Small intestine (tissue), 7 donors: ENCODE results near the gene MINDY4. TPM values are rescaled to one million over a fixed set of nuclear protein-coding genes. Genes with fewer than 3 reads are reported as not detected.

Experiments
- DNase-seq, 2 donors: peaks; one replicate each; pipeline versions ENCODE4 v3.0.0 to v3.0.0-alpha.2; 2013
- FAIRE-seq: peaks from 2 replicates; lab custom pipeline; 2012; peaks lifted over from hg19 to GRCh38; lab: Jason Lieb, UNC
- H3K27ac ChIP-seq, 3 donors: one replicate each; pipeline ENCODE4 v1.5.1; 2013; ENCODE audit warnings: low read length in 2 of 3, mild to moderate bottlenecking in 2 of 3, control low read depth in 1 of 3, inconsistent platforms in 1 of 3, low read depth in 1 of 3, moderate library complexity in 1 of 3
- H3K27me3 ChIP-seq, 3 donors: one replicate each; pipeline ENCODE4 v1.6.1; 2013; ENCODE audit warnings: low read length in 3 of 3, inconsistent platforms in 1 of 3; ENCODE audit not compliant: control insufficient read depth in 3 of 3, insufficient read depth in 3 of 3
- H3K36me3 ChIP-seq, 3 donors: one replicate each; pipeline ENCODE4 v1.6.1; 2013; ENCODE audit warnings: low read length in 3 of 3, inconsistent platforms in 1 of 3, low read depth in 1 of 3, mild to moderate bottlenecking in 1 of 3, moderate library complexity in 1 of 3; ENCODE audit not compliant: control insufficient read depth in 3 of 3, insufficient read depth in 2 of 3
- H3K4me1 ChIP-seq, 3 donors: one replicate each; pipeline ENCODE4 v1.6.1; 2013; ENCODE audit warnings: low read length in 2 of 3, inconsistent platforms in 1 of 3, low read depth in 1 of 3, mild to moderate bottlenecking in 1 of 3, moderate library complexity in 1 of 3; ENCODE audit not compliant: control insufficient read depth in 3 of 3, insufficient read depth in 2 of 3
- H3K4me3 ChIP-seq, 3 donors: one replicate each; pipeline ENCODE4 v1.5.1; 2013; ENCODE audit warnings: low read length in 3 of 3, control low read depth in 1 of 3, inconsistent platforms in 1 of 3, low read depth in 1 of 3, mild to moderate bottlenecking in 1 of 3, moderate library complexity in 1 of 3
- H3K9me3 ChIP-seq, 2 donors: one replicate each; pipeline ENCODE4 v1.6.1; 2013; ENCODE audit warnings: low read depth in 1 of 2, low read length in 1 of 2; ENCODE audit not compliant: control insufficient read depth in 2 of 2, insufficient read depth in 1 of 2
- WGBS, 3 donors: extraction: QIAGEN DNeasy Blood & Tissue Kit; methylation state at CpG; one replicate each; pipeline ENCODE4 v1.1.7; 2013; 5-methylcytosine and 5-hydroxymethylcytosine counted together
- polyA plus RNA-seq, 4 donors: library from polyadenylated mRNA; stranded (reverse) in 3 of 4; unstranded in 1 of 4; fragments of 200-250 nt in 3 of 4; fragments of 120-200 nt in 1 of 4; gene quantifications; one replicate each; pipeline versions ENCODE4 v1.2.1 to v1.2.3, GENCODE V29; 2013
- donor health status: healthy with polysubstance abuse.
- donor health status: control.
- donor health status: control.
- donor health status: Bipolar disorder and iron deficiency.
- donor health status: healthy.

Gene MINDY4
- polyA plus RNA-seq, 4 donors: 0.22 to 6.5 (median 1.9) TPM

DNA sequence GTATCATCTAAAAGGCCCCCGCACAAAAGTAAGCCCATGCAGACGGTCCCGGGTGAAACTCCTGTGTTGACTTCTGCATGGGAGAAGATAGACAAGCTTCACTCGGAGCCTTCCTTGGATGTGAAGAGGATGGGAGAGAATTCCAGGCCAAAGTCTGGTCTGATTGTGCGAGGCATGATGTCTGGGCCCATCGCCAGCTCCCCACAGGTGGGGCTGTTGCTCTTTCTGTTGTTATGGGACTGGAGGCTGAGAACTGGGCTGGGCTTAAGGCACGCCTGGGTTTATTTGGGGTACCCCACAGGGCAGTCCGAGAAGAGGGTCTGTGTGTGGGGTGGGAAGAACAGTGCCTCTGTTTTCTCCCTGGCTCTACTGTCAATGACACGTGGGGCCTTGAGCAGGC lies 14.6 kb downstream of the MINDY4 start:
- H3K4me3 ChIP-seq: no peak overlapping the region
- peaks cover 0 to 3% (median 0%) of the 10 kb centered on the region in 3 donors for H3K4me1 ChIP-seq
- 34 to 74% (median 46%) methylated on average over 9 of the region's 9 CpGs for WGBS, 3 donors
- DNase-seq: peak; percentile 55 to 70
- no peaks in the 10 kb centered on the region for H3K9me3 ChIP-seq
- H3K36me3 ChIP-seq: peaks cover 0 to 52% (median 2%) of the 10 kb centered on the region in 3 donors
- no peak overlapping the region for H3K27ac ChIP-seq
- FAIRE-seq: no peak
- H3K27me3 ChIP-seq: no peaks in the 10 kb centered on the region

GRCh38 chr7:30787486-30787885 lies 16.3 kb downstream of the MINDY4 start:
- DNase-seq (no peak), FAIRE-seq (no peak)
- Histone ChIP-seq H3K36me3 (peaks cover 0 to 56% (median 2%) of the 10 kb centered on the region in 3 donors), H3K27ac (no peak overlapping the region), H3K4me1 (peaks cover 0 to 3% (median 0%) of the 10 kb centered on the region in 3 donors), H3K4me3 (no peak overlapping the region), H3K9me3 (no peaks in the 10 kb centered on the region), H3K27me3 (no peaks in the 10 kb centered on the region)
- 81 to 83% (median 83%) methylated on average over 1 of the region's 1 CpG for WGBS, 3 donors

DNA sequence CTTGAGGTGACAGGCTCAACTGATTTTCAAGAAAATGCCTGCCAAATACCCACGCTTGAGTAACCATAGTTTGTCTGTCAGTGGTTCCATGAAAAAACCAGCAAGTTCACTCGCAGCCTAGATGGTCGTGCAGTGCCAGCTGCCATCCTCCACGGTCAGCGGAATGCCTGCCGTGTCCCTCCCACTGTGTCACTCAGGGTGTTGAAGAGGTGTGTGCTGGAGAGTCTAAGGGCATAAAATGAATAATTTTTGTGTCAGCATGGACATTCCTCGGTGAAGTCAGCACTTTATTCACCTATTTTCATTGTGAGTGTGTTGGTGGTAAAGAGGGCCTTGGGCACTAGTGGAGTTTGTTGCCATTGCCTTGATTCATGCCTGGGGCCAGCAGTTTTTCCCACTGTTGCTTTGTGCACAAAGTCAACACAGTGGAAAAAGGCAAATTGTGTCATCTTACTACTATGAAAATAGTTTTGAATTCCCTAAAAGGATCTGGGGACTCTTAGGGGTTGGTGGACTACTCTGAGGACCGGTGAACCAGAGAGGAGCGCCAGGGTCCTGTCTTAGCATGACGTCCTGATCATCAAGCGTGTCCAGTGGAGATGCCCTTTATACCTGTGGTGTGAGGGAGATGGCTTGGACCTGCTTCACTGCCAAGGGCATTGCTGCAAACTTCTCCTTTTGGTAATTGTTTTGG lies 17.6 kb downstream of the MINDY4 start:
- Histone ChIP-seq H3K27me3 (no peaks in the 10 kb centered on the region), H3K9me3 (no peaks in the 10 kb centered on the region), H3K4me3 (no peak overlapping the region), H3K27ac (no peak overlapping the region), H3K4me1 (peaks cover 0 to 3% (median 0%) of the 10 kb centered on the region in 3 donors), H3K36me3 (peaks cover 0 to 61% (median 4%) of the 10 kb centered on the region in 3 donors)
- 71 to 95% (median 80%) methylated on average over 11 of the region's 11 CpGs for WGBS, 3 donors
- no peak for FAIRE-seq
- DNase-seq: no peak

DNA sequence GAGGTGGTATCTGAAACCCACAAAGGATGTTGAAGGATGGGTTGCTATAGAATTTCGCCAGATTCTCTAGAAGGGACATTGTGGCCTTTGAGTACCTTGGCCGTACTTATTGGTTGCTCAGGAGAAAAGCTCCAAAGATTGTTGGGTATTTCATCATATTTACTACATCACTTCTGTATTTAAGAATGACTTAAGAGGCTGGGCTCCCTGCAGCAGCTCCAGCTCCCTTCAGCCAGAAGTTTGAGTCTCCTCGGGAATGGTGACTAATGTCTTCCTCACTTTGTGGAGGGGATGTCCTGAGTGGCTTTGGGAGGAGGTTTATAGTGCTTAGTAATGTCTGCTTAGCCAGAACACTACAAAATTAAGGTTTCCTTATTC lies 18.1 kb downstream of the MINDY4 start:
- WGBS, 3 donors: 75 to 91% (median 83%) methylated on average over 3 of the region's 3 CpGs
- FAIRE-seq: no peak

GRCh38 chr7:30790356-30790755 lies 19.1 kb downstream of the MINDY4 start:
- Histone ChIP-seq H3K36me3 (peaks cover 0 to 62% (median 5%) of the 10 kb centered on the region in 3 donors), H3K27me3 (no peaks in the 10 kb centered on the region), H3K9me3 (no peaks in the 10 kb centered on the region), H3K4me3 (no peak overlapping the region), H3K27ac (no peak overlapping the region), H3K4me1 (peaks cover 0 to 13% (median 0%) of the 10 kb centered on the region in 3 donors)
- WGBS, 3 donors: 91 to 96% (median 91%) methylated on average over 4 of the region's 4 CpGs
- FAIRE-seq (no peak), DNase-seq (no peak)

More for the DNA sequence above, 18.1 kb downstream of the MINDY4 start:
- Histone ChIP-seq H3K27ac (no peak overlapping the region), H3K9me3 (no peaks in the 10 kb centered on the region), H3K27me3 (no peaks in the 10 kb centered on the region), H3K36me3 (peaks cover 0 to 61% (median 5%) of the 10 kb centered on the region in 3 donors), H3K4me1 (peaks cover 0 to 3% (median 0%) of the 10 kb centered on the region in 3 donors), H3K4me3 (no peak overlapping the region)
- DNase-seq: no peak

DNA sequence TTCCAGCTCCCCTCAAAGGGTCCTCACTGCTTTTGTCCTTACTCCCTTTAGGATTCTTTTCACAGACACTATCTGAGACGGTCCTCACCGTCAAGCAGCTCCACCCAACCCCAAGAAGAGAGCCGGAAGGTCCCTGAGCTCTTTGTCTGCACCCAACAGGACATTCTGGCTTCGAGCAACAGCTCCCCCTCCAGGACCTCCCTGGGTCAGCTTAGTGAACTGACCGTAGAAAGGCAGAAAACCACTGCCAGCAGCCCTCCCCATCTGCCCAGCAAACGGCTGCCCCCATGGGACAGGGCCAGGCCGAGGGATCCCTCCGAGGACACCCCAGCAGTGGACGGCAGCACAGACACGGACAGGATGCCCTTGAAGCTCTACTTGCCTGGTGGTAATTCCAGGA lies 19.9 kb downstream of the MINDY4 start:
- peaks cover 0 to 58% (median 5%) of the 10 kb centered on the region in 3 donors for H3K36me3 ChIP-seq
- no peaks in the 10 kb centered on the region for H3K9me3 ChIP-seq
- DNase-seq (no peak), FAIRE-seq (no peak)
- WGBS, 3 donors: 83 to 91% (median 88%) methylated on average over 10 of the region's 10 CpGs
- H3K4me1 ChIP-seq: peaks cover 0 to 17% (median 0%) of the 10 kb centered on the region in 3 donors
- H3K27me3 ChIP-seq: no peaks in the 10 kb centered on the region
- H3K4me3 ChIP-seq: no peak overlapping the region
- no peak overlapping the region for H3K27ac ChIP-seq

- 49 to 56% (median 52%) methylated on average over 2 of the region's 2 CpGs for WGBS, 3 donors
- DNase-seq (peak; percentile 23 to 71), FAIRE-seq (no peak)
- Histone ChIP-seq H3K4me3 (no peak overlapping the region), H3K36me3 (peaks cover 0 to 46% (median 5%) of the 10 kb centered on the region in 3 donors), H3K27ac (peak overlapping the region in 1 of 3 donors; percentile 84), H3K27me3 (no peaks in the 10 kb centered on the region), H3K9me3 (no peaks in the 10 kb centered on the region), H3K4me1 (peaks cover 0 to 44% (median 4%) of the 10 kb centered on the region in 3 donors)
Measured at GRCh38 chr7:30795161-30795948, 24.1 kb downstream of the MINDY4 start.

DNA sequence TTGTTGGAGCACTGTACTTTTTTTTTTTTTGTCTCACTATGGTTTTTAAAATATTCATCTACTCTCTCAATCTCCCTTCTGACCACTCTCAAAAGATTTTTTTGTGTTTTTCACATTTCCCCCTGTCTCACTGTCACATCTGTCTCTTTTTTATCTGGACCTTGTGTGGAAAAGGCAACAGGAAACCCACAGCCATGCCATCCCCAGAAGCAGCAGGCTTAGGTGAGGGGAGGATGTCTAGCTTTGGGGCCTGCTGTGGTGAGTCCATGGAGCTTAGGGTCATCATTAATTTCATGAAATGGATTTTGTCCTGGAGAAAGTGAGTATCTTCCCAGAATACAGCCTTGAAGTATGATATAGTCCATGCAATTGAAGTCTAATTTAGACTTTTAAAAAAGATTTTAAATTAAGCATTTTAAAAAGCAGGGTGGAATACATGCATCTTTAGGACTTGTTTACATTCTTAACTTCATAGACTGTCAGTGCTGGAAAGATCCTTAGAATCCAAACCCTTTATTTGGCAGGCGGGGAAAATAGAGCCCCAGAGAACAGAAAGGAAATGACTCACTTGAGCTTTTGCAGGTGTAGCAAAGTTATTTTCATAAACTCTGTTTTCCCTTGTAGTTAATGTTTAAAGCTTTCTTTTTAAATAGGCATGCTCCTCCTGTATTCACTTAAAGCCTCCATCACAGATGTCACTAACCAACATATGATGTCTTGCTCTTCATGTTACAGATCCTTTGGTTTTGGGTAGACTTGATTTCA lies 25.1 kb downstream of the MINDY4 start:
- FAIRE-seq: no peak
- H3K4me1 ChIP-seq: peaks cover 0 to 44% (median 4%) of the 10 kb centered on the region in 3 donors
- DNase-seq: peak in 1 of 2 donors; percentile 64

More for the DNA sequence above, 25.1 kb downstream of the MINDY4 start:
- H3K36me3 ChIP-seq: peaks cover 0 to 46% (median 4%) of the 10 kb centered on the region in 3 donors
- no peak overlapping the region for H3K4me3 ChIP-seq
- 10 to 26% (median 14%) methylated on average over 1 of the region's 1 CpG for WGBS, 3 donors
- H3K27me3 ChIP-seq: no peaks in the 10 kb centered on the region
- peak overlapping the region in 2 of 3 donors; percentile 65 to 84 for H3K27ac ChIP-seq
- H3K9me3 ChIP-seq: no peaks in the 10 kb centered on the region
